HG03025 (cell line): ENCODE data around the gene SKIC3.

Experiments
- ATAC-seq: cut with Tn5 transposase; IDR thresholded peaks from one replicate; pipeline ENCODE4 v1.9.1; 2021; ENCODE audit warnings: mild to moderate bottlenecking, moderate library complexity; ENCODE audit not compliant: unreplicated experiment, low FRiP score

Gene SKIC3

DNA sequence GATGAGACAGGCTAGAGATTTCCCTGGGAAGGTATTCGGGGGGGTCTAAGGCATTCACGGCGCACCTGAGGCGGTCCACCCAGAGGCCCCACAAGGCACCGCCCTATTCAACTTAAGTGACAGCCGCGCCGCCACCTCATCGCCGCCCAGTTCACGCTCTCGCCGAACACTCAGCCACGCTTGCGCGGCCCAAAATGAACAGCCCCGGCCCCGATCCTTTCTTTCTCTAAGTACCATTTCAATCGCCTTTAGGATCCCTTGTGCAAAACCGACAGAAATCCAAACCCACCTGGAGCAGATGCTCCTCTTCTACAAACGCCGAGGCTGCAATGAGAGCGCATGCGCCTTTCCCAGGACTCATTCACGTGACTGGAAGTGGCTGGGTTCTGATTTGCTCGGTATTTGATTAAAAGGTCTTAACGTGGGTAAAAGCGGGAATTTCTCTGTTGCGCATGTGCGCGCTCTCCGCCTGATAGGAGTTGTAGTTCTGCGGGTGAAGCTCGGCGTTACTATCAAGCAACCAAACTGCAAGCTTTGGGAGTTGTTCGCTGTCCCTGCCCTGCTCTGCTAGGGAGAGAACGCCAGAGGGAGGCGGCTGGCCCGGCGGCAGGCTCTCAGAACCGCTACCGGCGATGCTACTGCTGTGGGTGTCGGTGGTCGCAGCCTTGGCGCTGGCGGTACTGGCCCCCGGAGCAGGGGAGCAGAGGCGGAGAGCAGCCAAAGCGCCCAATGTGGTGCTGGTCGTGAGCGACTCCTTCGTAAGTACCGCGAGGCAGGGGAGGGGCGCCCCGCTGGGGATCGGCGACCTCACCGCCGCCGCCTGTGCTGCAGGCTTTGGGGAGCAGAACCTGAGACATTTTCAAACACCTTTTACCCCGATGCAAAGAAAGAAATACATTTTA is at the start of gene SKIC3, which contains the start of gene ARSK:
TSS of gene SKIC3 (minus strand) at position 331 of the 902 bp plus-strand sequence. CDS start 7,827 bp downstream, outside the sequence.
TSS of gene ARSK (plus strand) at position 455 of the 902 bp plus-strand sequence. CDS start at position 633, 178 bp downstream.
- ATAC-seq, result peak; percentile 92

DNA sequence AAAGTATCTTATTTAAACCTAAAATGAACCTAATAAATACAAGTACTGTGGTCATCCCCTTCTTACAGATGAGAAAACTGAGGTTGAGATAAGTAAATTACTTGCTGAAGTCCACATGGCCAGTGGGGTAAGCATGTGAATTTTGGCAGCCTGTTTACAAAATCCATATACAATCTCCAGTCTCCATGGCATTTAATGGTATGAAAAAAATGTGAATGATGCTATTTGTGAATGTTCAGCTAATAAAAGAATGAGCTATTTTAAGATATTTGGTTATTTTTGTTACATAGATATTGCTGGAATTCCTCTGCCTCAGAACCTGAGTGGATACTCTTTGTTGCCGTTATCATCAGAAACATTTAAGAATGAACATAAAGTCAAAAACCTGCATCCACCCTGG is 45.8 kb upstream of the SKIC3 start:
- no peak for ATAC-seq

DNA sequence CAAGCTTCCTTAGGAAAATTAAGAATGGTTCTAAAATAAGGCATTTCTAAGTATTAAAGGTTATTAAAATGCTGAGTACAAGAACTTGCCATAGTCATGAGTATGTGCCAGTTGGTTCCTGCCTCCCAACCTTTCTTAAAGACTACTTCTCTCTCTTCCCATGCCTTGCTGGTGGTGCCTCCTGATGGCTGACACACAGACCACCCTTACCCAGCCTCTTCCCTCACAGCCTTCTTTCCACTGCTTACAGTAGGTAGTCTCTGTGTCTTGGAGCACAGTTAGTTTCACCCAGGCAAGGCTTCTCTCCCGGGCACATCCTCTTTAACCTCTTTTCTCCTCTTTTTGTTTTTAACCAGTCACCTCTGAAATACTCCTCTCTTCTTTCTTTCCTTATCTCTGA is 44.5 kb upstream of the SKIC3 start:
- ATAC-seq, result no peak

DNA sequence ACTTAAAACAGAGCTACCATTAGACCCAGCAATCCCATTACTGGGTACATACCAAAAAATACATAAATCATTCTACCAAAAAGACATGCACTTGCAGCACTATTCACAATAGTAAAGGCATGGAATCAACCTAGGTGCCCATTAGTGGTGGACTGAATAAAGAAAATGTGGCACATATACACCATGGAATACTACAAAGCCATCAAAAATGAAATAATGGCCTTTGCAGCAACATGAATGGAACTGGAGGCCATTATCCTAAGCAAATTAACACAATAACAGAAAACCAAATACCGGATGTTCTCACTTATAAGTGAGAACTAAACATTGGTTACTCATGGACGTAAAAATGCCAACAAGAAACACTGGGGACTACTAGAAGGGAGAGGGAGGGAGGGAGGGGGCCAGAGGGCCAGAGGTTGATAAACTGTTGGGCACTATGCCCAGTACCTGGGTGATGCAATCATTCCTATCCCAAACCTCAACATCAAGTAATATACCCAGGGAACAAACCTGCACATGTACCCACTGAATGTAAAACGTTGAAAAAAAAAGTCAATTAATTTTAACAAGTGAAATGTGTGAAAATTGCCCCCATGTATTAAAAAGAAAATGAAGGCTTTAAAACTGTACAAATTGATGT is 40.6 kb upstream of the SKIC3 start:
- ATAC-seq, result no peak

DNA sequence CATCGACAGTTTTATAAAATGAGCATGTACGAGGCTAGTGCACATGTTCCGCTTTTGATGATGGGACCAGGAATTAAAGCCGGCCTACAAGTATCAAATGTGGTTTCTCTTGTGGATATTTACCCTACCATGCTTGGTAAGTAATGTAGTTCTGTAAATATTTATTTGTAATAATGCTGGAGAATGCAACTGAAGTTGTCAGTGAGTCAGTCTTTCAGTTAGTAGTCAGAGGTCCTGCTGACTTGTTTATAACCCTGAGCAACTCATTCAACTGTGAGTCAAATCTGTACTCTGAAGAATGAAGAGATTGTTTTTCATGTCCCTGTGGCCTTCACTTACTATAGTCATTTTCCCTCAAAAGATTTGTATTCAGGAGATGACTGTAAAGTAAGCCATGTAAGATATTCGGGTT is 36.7 kb upstream of the SKIC3 start:
- peak; percentile 63 for ATAC-seq

DNA sequence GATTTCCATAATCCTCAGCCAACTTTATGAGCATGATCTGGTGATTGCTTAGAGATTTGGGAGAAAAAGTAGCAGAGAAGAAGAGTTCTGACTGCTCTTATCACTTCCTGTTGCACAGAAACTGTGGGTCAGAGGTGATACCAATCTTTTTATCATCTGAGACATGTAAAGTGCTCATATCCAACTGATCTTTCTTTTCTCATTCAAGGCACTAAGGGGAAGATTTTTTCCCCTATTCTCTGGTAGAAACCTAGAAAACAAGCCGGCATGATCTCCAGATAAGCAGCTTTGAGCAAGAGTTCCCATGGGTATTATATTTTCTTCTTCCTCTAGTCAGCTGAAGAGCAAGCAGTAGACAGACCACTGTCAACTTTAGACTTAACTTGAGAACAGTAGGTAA is 36.1 kb upstream of the SKIC3 start:
- no peak for ATAC-seq

DNA sequence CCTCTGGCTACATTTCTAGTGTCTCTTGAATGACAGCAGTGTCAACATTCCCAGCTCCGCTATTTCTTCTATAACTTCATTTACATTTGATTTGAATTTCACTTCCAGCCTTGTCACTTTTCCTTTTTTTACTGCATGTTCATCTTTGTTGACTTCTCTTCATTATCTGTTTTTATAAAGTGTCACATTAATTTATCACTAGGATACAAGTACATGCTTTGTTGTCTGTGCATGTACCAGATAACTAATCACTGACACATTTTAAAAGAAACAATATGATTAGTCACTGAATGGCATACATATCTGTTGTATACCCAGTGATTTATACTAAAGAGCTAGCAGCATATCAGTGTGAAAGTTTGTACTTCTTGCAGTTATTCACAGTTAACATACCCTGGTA is 29.2 kb upstream of the SKIC3 start:
- ATAC-seq, result no peak

DNA sequence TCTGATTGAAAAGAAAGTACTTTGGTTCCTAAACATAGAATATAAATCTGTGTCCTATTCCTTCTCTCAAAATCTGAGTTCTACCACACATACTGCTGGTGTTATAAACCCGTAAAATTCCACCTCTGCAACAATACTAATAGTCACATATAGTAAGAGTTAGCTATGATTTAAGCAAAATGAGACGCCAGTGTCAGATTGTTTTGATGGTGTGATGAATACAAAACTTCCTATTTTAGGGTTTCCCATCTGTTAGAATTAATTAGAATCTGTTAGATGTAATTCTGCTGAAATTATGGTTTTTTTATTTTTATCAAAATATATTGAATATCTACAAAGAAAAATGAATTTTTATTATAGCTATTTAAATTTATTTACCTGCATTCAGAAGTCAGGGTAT is 26.8 kb upstream of the SKIC3 start:
- no peak for ATAC-seq

DNA sequence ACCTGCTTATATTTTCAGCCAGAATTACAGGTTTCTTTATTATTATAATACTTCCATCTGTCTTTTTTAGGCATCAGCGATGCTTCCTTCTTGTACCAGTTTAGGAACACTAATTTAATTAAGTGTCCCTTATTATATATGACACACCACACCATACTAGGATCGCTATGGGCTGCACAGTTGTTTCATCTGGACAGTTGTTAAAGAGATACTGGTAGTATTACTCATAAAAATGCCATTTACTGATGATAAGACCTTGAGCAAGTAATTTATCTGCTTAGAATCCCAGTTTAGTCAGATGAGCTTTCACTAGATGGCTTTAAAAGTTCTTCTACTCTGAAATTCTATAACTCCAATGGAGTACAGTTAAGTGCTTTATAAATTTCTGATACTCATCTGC is 17.2 kb upstream of the SKIC3 start:
- no peak for ATAC-seq

DNA sequence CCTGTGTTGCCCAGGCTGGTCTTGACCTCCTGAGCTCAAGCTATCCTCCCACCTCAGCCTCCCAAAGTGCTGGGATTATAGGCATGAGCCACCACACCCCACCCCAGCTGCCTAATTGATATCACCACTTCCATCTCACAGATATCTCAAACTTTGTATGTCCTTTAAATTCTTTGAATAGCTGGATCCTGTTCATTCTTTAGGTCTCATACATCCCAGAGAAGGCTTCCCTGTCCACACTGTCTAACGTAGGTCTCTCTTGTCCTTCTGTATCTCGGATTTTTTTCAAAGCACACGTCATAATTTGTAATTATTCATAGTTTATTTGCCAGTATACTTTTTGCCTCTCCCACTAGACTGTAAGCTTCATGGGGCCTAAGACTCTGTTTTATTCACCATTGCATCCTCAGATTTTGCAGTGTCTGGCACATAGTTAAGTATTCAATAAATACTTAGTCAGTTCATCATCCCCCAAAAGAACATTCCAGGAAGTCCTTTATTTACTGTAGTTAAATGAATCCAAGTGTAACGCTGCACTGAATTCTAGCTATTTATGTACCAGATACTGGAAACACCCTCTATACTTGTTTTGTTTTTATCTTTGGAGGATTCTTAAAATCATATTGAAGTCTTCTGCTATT is 10.6 kb upstream of the SKIC3 start:
- no peak for ATAC-seq

DNA sequence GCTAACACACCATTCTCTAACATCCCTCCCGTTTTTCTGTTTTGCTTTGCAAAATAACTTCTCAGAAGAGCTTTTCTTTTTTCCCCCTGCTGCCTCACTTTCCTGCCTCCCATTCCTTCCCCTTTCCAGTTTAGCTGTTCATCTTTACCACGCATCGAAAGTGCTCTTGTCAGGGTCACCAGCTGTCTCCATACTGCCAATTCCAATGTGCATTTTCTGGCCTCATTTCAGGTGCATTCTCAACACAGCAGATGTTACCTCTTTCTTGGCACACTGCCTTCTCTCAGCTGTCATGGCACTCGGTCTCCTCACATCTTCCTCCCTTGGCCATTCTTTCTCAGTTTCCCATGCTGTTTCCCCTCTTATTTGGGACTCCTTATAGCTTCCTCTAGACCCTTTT is 9.7 kb upstream of the SKIC3 start:
- ATAC-seq, result no peak

DNA sequence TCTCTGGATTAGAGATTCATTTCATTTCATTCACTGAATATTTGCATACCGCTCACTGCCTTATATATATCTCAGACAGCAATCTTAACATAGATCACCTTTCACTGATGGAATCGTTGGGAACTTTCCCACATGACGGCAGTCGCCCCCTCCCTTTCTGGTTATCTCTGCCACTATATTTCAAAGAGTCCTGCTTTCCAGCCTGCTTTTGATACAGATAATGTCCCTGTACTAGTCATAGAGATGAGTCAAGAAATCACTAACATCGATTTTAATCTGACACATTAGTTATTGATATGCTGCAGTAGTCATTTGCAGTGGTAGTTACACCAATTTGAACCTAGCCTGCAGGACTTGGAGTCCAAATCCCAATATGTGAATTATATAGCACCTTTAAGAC is 8.6 kb upstream of the SKIC3 start:
- no peak for ATAC-seq

DNA sequence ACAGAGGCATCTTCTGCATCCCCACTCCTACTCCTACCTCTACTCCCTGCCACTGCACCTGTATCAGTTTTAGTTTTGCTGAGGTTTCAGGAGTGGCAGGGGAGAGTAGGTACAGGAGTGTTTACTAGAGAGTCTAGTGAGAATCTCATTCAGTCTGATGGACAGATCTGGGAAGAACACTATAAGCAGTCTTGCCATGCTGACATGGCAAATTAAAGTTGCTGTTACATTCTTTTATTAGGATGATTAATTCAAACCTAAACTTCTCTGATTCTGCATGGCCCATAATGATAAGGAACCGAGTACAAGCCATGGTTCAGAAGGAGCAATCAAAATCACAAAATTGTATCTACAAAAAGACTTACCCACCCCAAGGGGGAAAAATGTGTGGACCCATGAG is 7.5 kb upstream of the SKIC3 start:
- ATAC-seq, result no peak

DNA sequence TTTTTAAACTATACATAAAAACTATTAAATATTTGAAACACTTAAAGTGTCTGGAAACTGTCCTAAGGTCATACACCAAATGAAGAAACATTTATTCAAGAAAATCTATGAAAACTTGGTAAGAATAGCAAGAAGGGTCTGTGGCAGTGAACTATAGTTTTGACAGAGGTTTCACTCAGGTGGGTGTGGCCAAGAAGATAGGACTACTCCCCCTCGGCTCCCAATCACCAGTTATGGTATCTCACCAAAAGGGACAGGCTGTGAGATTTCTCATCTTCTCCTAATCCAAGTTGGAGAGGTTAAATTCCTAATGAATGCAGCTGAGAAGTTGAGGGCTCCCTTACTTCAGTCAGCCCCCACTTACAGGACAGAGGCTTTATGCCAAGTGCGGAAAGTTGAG is 3.1 kb upstream of the SKIC3 start:
- no peak for ATAC-seq

DNA sequence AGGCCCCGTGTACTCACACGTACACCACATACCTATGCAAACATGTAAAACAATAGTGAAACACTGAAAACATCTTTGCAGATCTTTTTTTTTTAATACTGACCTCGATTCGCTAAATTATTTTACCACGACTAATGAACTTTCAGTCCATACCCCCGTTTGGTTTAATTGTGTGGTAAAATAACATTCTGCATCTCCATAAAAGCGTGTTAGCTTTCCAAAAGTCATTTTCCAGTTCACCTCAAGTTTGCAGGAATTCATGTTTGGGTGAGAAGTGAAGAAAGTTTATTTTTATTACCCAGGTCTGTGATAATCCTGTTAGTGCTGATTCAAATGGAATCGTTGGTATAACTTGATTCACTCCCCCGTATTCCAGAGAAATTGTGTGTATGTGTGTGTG is 776 bp upstream of the SKIC3 start:
- no peak for ATAC-seq

DNA sequence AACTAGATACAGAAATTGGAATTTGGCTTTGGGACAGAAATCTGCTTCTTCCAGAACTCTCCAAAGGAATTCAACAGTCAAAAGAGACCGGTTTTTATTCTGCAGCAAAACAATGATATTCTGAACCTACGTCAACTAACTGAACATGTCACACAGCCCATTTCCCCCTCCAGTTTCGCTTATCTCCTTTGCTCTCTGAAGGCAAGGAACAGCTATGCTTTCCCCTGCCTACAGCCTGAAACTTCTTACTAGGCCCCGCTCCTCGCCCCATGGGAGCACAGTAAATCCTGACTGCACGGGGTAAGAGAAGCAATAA is 488 bp downstream of the SKIC3 start:
- peak; percentile 20 for ATAC-seq

DNA sequence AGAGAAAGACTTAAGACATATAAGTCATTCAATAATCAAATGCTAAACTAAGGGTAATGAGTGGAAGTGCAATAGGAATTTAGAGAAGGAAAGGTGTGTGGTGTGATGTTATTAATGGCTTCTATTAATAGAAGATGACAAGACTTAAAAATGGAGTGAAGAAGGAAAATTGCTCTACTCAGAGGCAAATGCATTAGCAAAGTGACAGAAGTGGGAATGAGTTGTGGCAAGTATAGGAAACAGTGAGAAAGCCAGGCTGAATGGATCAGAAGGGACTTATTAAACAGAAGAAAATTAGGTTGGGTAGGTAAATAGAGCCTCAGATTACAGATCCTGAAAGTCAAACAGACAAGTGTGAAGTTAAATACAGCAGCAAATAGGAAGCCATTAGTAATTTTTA is 5.7 kb downstream of the SKIC3 start:
- no peak for ATAC-seq

DNA sequence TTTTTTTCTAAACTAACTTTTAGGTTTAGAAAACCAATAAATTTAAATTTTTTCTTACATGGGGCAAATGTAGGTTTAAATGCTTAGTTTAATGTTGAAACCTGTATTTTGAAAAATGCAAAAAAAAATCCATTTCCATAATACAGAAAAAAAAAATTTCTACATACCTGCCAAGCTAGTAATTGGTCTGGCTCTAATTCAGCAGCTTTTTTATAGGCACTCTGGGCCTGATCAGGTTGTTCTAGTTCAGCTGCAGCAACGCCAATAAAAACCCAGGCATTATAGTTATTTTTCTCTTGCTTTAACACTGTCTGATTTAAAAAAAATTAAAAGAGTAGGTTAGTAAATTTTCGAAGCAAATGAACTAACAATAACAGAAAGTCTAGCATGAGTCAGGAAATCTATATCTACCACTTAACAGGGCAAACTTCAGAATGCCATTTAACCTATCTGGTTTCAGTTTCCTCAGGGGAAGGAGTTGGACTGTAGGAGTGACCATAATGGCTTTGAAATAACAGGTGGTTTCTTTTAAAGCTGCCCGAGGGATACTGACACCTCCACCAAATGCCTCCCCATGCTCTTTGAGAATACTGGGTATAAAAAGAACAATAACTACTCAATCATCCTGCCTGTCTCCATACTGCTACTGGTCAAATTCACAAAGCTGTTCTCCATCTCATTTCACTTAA is 11.6 kb downstream of the SKIC3 start:
- no peak for ATAC-seq

DNA sequence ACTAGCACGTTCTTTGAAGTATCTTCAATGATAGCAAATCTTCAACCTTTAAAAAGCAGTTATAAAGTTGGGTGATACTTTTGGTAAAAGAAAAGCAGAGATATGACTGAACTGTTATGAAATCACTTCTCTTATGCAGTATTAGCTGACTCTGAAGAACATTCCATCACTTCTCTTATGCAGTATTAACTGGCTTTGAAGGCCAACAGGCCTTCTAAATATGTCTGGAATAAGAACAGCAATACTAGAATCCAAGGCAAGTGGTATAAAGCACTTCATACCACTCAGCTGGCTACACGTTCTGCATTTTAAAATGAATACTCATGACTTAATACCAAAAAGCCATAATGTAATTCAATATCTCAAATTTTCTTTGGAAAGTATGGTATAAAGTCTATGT is 17.3 kb downstream of the SKIC3 start:
- no peak for ATAC-seq

DNA sequence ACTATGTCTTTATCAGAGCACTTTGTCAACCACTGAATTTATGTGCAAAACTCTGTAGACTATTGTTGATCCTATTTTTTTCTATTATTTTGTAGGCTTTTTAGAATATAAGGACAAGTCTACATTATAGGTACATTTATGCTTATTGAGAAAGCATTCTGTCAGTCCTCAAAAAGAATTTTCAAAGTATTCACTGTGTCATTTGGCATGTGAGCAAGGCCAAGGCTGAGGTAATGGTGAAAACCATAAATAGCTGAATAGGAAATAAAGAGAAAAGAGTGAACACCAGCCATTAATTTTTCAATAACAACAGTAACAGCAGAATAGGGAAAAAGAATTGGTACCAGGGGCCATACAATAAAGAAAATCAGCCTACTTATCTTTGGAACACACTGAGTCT is 21.0 kb downstream of the SKIC3 start:
- ATAC-seq, result no peak

DNA sequence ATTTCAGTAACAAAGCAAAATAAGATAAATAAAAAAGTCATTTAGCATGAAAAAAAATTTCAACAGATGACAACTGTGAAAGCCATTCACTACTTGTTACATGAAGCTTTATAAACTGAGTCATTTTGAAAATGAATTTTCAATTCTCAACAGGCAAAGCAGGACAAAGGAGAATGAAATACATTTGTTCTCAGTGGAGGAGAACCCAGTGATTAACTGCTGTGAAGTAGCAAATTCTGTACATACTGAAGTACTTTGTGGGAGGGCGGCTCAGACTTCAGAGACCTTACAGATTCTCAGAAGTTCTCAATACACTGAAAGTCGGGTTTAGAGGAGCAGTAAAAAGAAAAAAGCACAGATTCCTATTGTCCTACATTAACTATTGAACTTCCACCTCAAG is 21.7 kb downstream of the SKIC3 start:
- ATAC-seq, result no peak
